GM23338 (cell line): Measurements from ENCODE around the gene ARHGEF37. TPM values are rescaled to one million over a fixed set of nuclear protein-coding genes. Genes with fewer than 3 reads are reported as not detected.

ENCODE experiments used
- ATAC-seq: fragments of 200-7000 bp; cut with Tn5 transposase; 3 replicates; pipeline ENCODE4 v1.9.1; 2020
- DNase-seq: peaks from one replicate; pipeline ENCODE4 v3.0.0-alpha.2; 2015; ENCODE audit warnings: low spot score
- H2AFZ ChIP-seq: fragments of 200-600 bp; sonication (generic); 2 replicates; pipeline ENCODE4 v1.8.0; 2016; ENCODE audit warnings: antibody characterized with exemption, mild to moderate bottlenecking, moderate library complexity
- H3F3A ChIP-seq: fragments of 200-600 bp; sonication (generic); replicated peaks from 2 replicates; pipeline ENCODE4 v1.8.0; 2017; ENCODE audit warnings: antibody characterized with exemption, mixed run types, low read depth
- H3K27ac ChIP-seq: fragments of 200-600 bp; sonication (generic); 2 replicates; pipeline ENCODE4 v1.6.1; 2016; ENCODE audit warnings: low read depth
- H3K27me3 ChIP-seq: fragments of 200-600 bp; sonication (generic); 2 replicates; pipeline ENCODE4 v1.8.0; 2016; ENCODE audit warnings: mild to moderate bottlenecking, mixed run types, moderate library complexity; ENCODE audit not compliant: insufficient read depth
- H3K36me3 ChIP-seq: fragments of 200-600 bp; sonication (generic); 2 replicates; pipeline ENCODE4 v1.8.0; 2016; ENCODE audit warnings: mild to moderate bottlenecking; ENCODE audit not compliant: insufficient read depth
- H3K4me1 ChIP-seq: fragments of 200-600 bp; sonication (generic); 2 replicates; pipeline ENCODE4 v1.8.0; 2016; ENCODE audit warnings: mild to moderate bottlenecking, moderate library complexity; ENCODE audit not compliant: insufficient read depth
- H3K4me2 ChIP-seq: fragments of 200-600 bp; sonication (generic); 2 replicates; pipeline ENCODE4 v1.7.1; 2017; ENCODE audit warnings: mixed run types
- H3K4me3 ChIP-seq: fragments of 200-600 bp; sonication (generic); 2 replicates; pipeline ENCODE4 v1.6.1; 2016; ENCODE audit warnings: mixed run types
- H3K79me2 ChIP-seq: fragments of 200-600 bp; sonication (generic); replicated peaks from 2 replicates; pipeline ENCODE4 v1.8.0; 2017; ENCODE audit warnings: mild to moderate bottlenecking; ENCODE audit not compliant: insufficient read depth
- H3K9me2 ChIP-seq: fragments of 200-600 bp; sonication (generic); 2 replicates; pipeline ENCODE4 v1.8.0; 2017; ENCODE audit not compliant: insufficient read depth
- H4K20me1 ChIP-seq: fragments of 200-600 bp; sonication (generic); replicated peaks from 2 replicates; pipeline ENCODE4 v1.8.0; 2017; ENCODE audit warnings: mild to moderate bottlenecking; ENCODE audit not compliant: insufficient read depth
- H3K27ac Mint-ChIP-seq: 2 replicates; pipeline ENCODE4 v1.8.0; 2020; ENCODE audit warnings: inconsistent platforms, mild to moderate bottlenecking, moderate library complexity, mixed read lengths
- H3K27me3 Mint-ChIP-seq: 3 replicates; pipeline ENCODE4 v1.8.0; 2022; ENCODE audit warnings: low read depth, mild to moderate bottlenecking, moderate library complexity, mixed read lengths, inconsistent platforms; ENCODE audit not compliant: insufficient read depth, poor library complexity
- H3K36me3 Mint-ChIP-seq: 3 replicates; pipeline ENCODE4 v1.8.0; 2021; ENCODE audit warnings: low read depth, mild to moderate bottlenecking, inconsistent platforms, moderate library complexity, mixed read lengths
- H3K4me1 Mint-ChIP-seq: 3 replicates; pipeline ENCODE4 v1.8.0; 2020; ENCODE audit warnings: mild to moderate bottlenecking, inconsistent platforms, mixed read lengths
- H3K4me3 Mint-ChIP-seq: 3 replicates; pipeline ENCODE4 v1.8.0; 2021; ENCODE audit warnings: moderate library complexity, mild to moderate bottlenecking, inconsistent platforms, mixed read lengths
- H3K9me3 Mint-ChIP-seq: 3 replicates; pipeline ENCODE4 v1.8.0; 2020; ENCODE audit warnings: moderate library complexity, mild to moderate bottlenecking, inconsistent platforms, mixed read lengths
- CTCF ChIP-seq, 2 experiments: fragments of 200-600 bp in 1 of 2; sonication (generic) in 1 of 2; conservative IDR thresholded peaks; 2 replicates each; pipeline versions ENCODE4 v1.5.1 to v1.6.1; 2016 to 2017; ENCODE audit warnings: antibody characterized with exemption in 2 of 2, low read depth in 2 of 2, mild to moderate bottlenecking in 2 of 2, moderate library complexity in 1 of 2
- EZH2 ChIP-seq: fragments of 200-600 bp; sonication (generic); IDR thresholded peaks from one replicate; pipeline ENCODE4 v1.8.0; 2017; ENCODE audit warnings: antibody characterized with exemption, mild to moderate bottlenecking, low read depth; ENCODE audit not compliant: unreplicated experiment
- POLR2AphosphoS5 ChIP-seq: IDR thresholded peaks from 2 replicates; pipeline ENCODE4 v1.6.1; 2016; ENCODE audit warnings: antibody characterized with exemption, low read depth
- REST ChIP-seq: IDR thresholded peaks from one replicate; pipeline ENCODE4 v1.6.1; 2018; ENCODE audit warnings: antibody characterized with exemption; ENCODE audit not compliant: unreplicated experiment
- STAT1 ChIP-seq: IDR thresholded peaks from one replicate; pipeline ENCODE4 v1.6.1; 2016; ENCODE audit warnings: antibody characterized with exemption; ENCODE audit not compliant: unreplicated experiment
- ZNF114 ChIP-seq: fragments of 250-450 bp; sonication (Bioruptor Pico); IDR thresholded peaks from 2 replicates; pipeline ENCODE4 v1.5.0; 2020; ENCODE audit warnings: mild to moderate bottlenecking, moderate library complexity
- ZNF462 ChIP-seq: fragments of 250-450 bp; sonication (Bioruptor Pico); IDR thresholded peaks from 2 replicates; pipeline ENCODE4 v1.5.0; 2020; ENCODE audit warnings: mild to moderate bottlenecking, moderate library complexity
- polyA plus RNA-seq: library from polyadenylated mRNA; unstranded; fragments of >200 nt; fragmentation: Nextera tagmentation; extraction: Ambion mirVana; gene quantifications from 2 replicates; pipeline ENCODE4 v1.2.1, GENCODE V29; 2016
- total RNA-seq: library from RNA; depleted of rRNA; stranded (reverse); fragments of >200 nt; shearing (Covaris generic); gene quantifications from 2 replicates; pipeline ENCODE4 v1.2.3, GENCODE V29; 2014

The ARHGEF37 gene
- total and polyA plus RNA-seq, 2 experiments from 2014 or later = 0.14 to 0.79 TPM

- H3K27me3 Mint-ChIP-seq = peaks cover 2% of the 10 kb centered on the region
- H3K4me3 ChIP-seq = no peak overlapping the region
- no peak overlapping the region for H3K27ac Mint-ChIP-seq
Observed at GRCh38 chr5:149604321-149604720, 23.0 kb downstream of the ARHGEF37 start.

GRCh38 chr5:149605354-149605997 is 24.2 kb downstream of the ARHGEF37 start:
- peaks cover 5% of the 10 kb centered on the region; the same call in 2 of the 3 replicates for H3K9me3 Mint-ChIP-seq
- H3K36me3 Mint-ChIP-seq = peaks cover 4% of the 10 kb centered on the region; the same call in 1 of the 3 replicates
- ATAC-seq (no peak), DNase-seq (no peak)
- no peak overlapping the region for H3K27ac Mint-ChIP-seq
- Histone ChIP-seq H3K79me2 (no peaks in the 10 kb centered on the region), H3K36me3 (no peaks in the 10 kb centered on the region), H3K9me2 (no peaks in the 10 kb centered on the region), H3K27me3 (no peaks in the 10 kb centered on the region), H3F3A (no peaks in the 10 kb centered on the region), H3K4me1 (no peaks in the 10 kb centered on the region), H2AFZ (no peak overlapping the region), H3K4me2 (no peak overlapping the region), H4K20me1 (no peaks in the 10 kb centered on the region), H3K4me3 (no peak overlapping the region), H3K27ac (no peak overlapping the region)
- no peak overlapping the region for H3K4me3 Mint-ChIP-seq
- H3K4me1 Mint-ChIP-seq = no peaks in the 10 kb centered on the region
- H3K27me3 Mint-ChIP-seq = peaks cover 2% of the 10 kb centered on the region
- TF ChIP-seq STAT1 (no peak), EZH2 (no peak), POLR2AphosphoS5 (no peak), REST (no peak), ZNF114 (CRISPR knock-in tag) (no peak), ZNF462 (CRISPR knock-in tag) (no peak)

More at GRCh38 chr5:149604321-149604720, 23.0 kb downstream of the ARHGEF37 start:
- Histone ChIP-seq H3K36me3 (no peaks in the 10 kb centered on the region), H3K27me3 (no peaks in the 10 kb centered on the region), H3K4me1 (no peaks in the 10 kb centered on the region), H3K79me2 (no peaks in the 10 kb centered on the region), H3K4me2 (no peak overlapping the region), H3F3A (no peaks in the 10 kb centered on the region), H3K9me2 (no peaks in the 10 kb centered on the region), H2AFZ (no peak overlapping the region), H4K20me1 (no peaks in the 10 kb centered on the region), H3K27ac (no peak overlapping the region)
- ATAC-seq (no peak), DNase-seq (no peak)
- Mint-ChIP-seq H3K4me3 (no peak overlapping the region), H3K4me1 (no peaks in the 10 kb centered on the region), H3K9me3 (no peaks in the 10 kb centered on the region), H3K36me3 (peaks cover 3% of the 10 kb centered on the region; the same call in 1 of the 3 replicates)
- no peak for TF ChIP-seq CTCF (conservative IDR thresholded peaks at IDR 0.05; ENCODE audit: low read depth in 2 of 2)
